Mesenchymal stem cell (in vitro differentiated cells and primary cell): ENCODE results near the gene CSF3.

Source experiments
- DNase-seq: peaks from one replicate; pipeline ENCODE4 v3.0.0-alpha.2; 2013
- H2AFZ ChIP-seq: one replicate; pipeline ENCODE4 v1.6.1; 2013; ENCODE audit warnings: low read depth, mild to moderate bottlenecking, control low read depth, inconsistent platforms, low read length, moderate library complexity
- H2AK5ac ChIP-seq: 2 replicates; pipeline ENCODE4 v1.6.1; 2013; ENCODE audit warnings: low read length, moderate library complexity, mild to moderate bottlenecking, inconsistent platforms; ENCODE audit not compliant: severe bottlenecking
- H2BK120ac ChIP-seq: one replicate; pipeline ENCODE4 v1.6.1; 2013; ENCODE audit warnings: low read depth, mild to moderate bottlenecking, inconsistent platforms, low read length, moderate library complexity
- H2BK12ac ChIP-seq, 2 experiments: one replicate each; pipeline ENCODE4 v1.6.1; 2013; ENCODE audit warnings: inconsistent platforms in 2 of 2, low read length in 2 of 2, mild to moderate bottlenecking in 2 of 2, moderate library complexity in 2 of 2, control low read depth in 1 of 2
- H2BK15ac ChIP-seq: one replicate; pipeline ENCODE4 v1.6.1; 2013; ENCODE audit warnings: mild to moderate bottlenecking, low read depth, inconsistent platforms; ENCODE audit not compliant: poor library complexity, severe bottlenecking
- H2BK5ac ChIP-seq: 2 replicates; pipeline ENCODE4 v1.6.1; 2013; ENCODE audit warnings: low read depth, mild to moderate bottlenecking, low read length, control low read depth, inconsistent platforms; ENCODE audit not compliant: poor library complexity, severe bottlenecking
- H3K14ac ChIP-seq, 2 experiments: one replicate each; pipeline ENCODE4 v1.6.1; 2013; ENCODE audit warnings: inconsistent platforms in 2 of 2, low read length in 2 of 2, control low read depth in 1 of 2, mild to moderate bottlenecking in 1 of 2, moderate library complexity in 1 of 2
- H3K18ac ChIP-seq, 2 experiments: one replicate each; pipeline ENCODE4 v1.6.1; 2013; ENCODE audit warnings: inconsistent platforms in 2 of 2, low read length in 2 of 2, control low read depth in 1 of 2, low read depth in 1 of 2, mild to moderate bottlenecking in 1 of 2
- H3K23ac ChIP-seq, 2 experiments: one replicate each; pipeline ENCODE4 v1.6.1; 2013; ENCODE audit warnings: inconsistent platforms in 2 of 2, low read length in 2 of 2, mild to moderate bottlenecking in 2 of 2, moderate library complexity in 2 of 2, control low read depth in 1 of 2
- H3K27ac ChIP-seq: 2 replicates; pipeline ENCODE4 v1.5.1; 2013; ENCODE audit warnings: mild to moderate bottlenecking, moderate library complexity, low read length, control low read depth, inconsistent platforms; ENCODE audit not compliant: poor library complexity, severe bottlenecking
- H3K27me3 ChIP-seq, 2 experiments: 2 replicates each; pipeline versions ENCODE4 v1.6.1 to v1.7.0; 2013; ENCODE audit warnings: low read length in 2 of 2, mild to moderate bottlenecking in 2 of 2, moderate library complexity in 2 of 2, control low read depth in 1 of 2, inconsistent platforms in 1 of 2; ENCODE audit not compliant: control insufficient read depth in 1 of 2, insufficient read depth in 1 of 2
- H3K36me3 ChIP-seq, 2 experiments: 2 replicates each; pipeline versions ENCODE4 v1.6.1 to v1.7.0; 2013; ENCODE audit warnings: low read length in 2 of 2, control low read depth in 1 of 2, inconsistent platforms in 1 of 2, low read depth in 1 of 2, mild to moderate bottlenecking in 1 of 2; ENCODE audit not compliant: insufficient read depth in 2 of 2, control insufficient read depth in 1 of 2
- H3K4ac ChIP-seq, 2 experiments: one replicate each; pipeline ENCODE4 v1.6.1; 2013; ENCODE audit warnings: inconsistent platforms in 2 of 2, low read length in 2 of 2, mild to moderate bottlenecking in 2 of 2, moderate library complexity in 2 of 2, control low read depth in 1 of 2, low read depth in 1 of 2
- H3K4me1 ChIP-seq: 2 replicates; pipeline ENCODE4 v1.6.1; 2013; ENCODE audit warnings: low read depth, low read length, control low read depth; ENCODE audit not compliant: control insufficient read depth, insufficient read depth
- H3K4me2 ChIP-seq: 2 replicates; pipeline ENCODE4 v1.6.1; 2013; ENCODE audit warnings: low read length, mild to moderate bottlenecking, inconsistent platforms; ENCODE audit not compliant: poor library complexity, severe bottlenecking
- H3K4me3 ChIP-seq, 2 experiments: 2 replicates each; pipeline versions ENCODE4 v1.5.1 to v1.7.0; 2013; ENCODE audit warnings: low read length in 2 of 2, mild to moderate bottlenecking in 2 of 2, control low read depth in 1 of 2, low read depth in 1 of 2; ENCODE audit not compliant: insufficient read depth in 1 of 2
- H3K79me1 ChIP-seq: replicated peaks from 2 replicates; pipeline ENCODE4 v1.6.1; 2013; ENCODE audit warnings: mild to moderate bottlenecking, control low read depth, low read length, inconsistent platforms; ENCODE audit not compliant: poor library complexity, severe bottlenecking
- H3K9ac ChIP-seq: 2 replicates; pipeline ENCODE4 v1.7.0; 2013; ENCODE audit warnings: mild to moderate bottlenecking, low read length, moderate library complexity
- H3K9me3 ChIP-seq: 2 replicates; pipeline ENCODE4 v1.7.0; 2013; ENCODE audit warnings: mild to moderate bottlenecking, low read length; ENCODE audit not compliant: control insufficient read depth
- H4K8ac ChIP-seq: one replicate; pipeline ENCODE4 v1.6.1; 2013; ENCODE audit warnings: inconsistent platforms, mild to moderate bottlenecking, low read length, moderate library complexity
- H4K91ac ChIP-seq: one replicate; pipeline ENCODE4 v1.6.1; 2013; ENCODE audit warnings: mild to moderate bottlenecking, low read length, inconsistent platforms
- WGBS: methylation state at CpG from one replicate; pipeline ENCODE4 v1.1.7; 2013; ENCODE audit warnings: mixed read lengths; 5-methylcytosine and 5-hydroxymethylcytosine counted together

CSF3 gene

GRCh38 chr17:40058186-40058784 lies 43.0 kb downstream of the CSF3 start:
- Histone ChIP-seq H2BK120ac (no peak overlapping the region), H3K4me2 (no peak overlapping the region), H3K4ac (no peak overlapping the region), H3K23ac (no peak overlapping the region), H4K8ac (peak overlapping the region; percentile 59), H3K36me3 (no peaks in the 10 kb centered on the region), H3K9ac (peak overlapping the region; percentile 79), H3K14ac (no peak overlapping the region), H3K9me3 (no peaks in the 10 kb centered on the region), H3K4me3 (peak overlapping the region in 1 of 2 experiments; percentile 68), H3K79me1 (peaks cover 5% of the 10 kb centered on the region), H3K4me1 (peaks cover 6% of the 10 kb centered on the region), H3K27me3 (peaks cover 0 to 10% of the 10 kb centered on the region in 2 experiments), H3K18ac (peak overlapping the region; percentile 14 to 16), H2BK5ac (no peak overlapping the region), H2AK5ac (no peak overlapping the region), H4K91ac (no peak overlapping the region), H3K27ac (no peak overlapping the region), H2BK12ac (peak overlapping the region in 1 of 2 experiments; percentile 7), H2AFZ (peak overlapping the region; percentile 43), H2BK15ac (no peak overlapping the region)
- peak; percentile 57 for DNase-seq
- 82% methylated on average over 7 of the region's 8 CpGs for WGBS

GRCh38 chr17:40058865-40059264 lies 43.6 kb downstream of the CSF3 start:
- 100% methylated on average over 1 of the region's 1 CpG for WGBS
- Histone ChIP-seq H3K9ac (peak overlapping the region; percentile 79), H3K4me3 (peak overlapping the region in 1 of 2 experiments; percentile 68), H3K9me3 (no peaks in the 10 kb centered on the region), H3K4me1 (peaks cover 8% of the 10 kb centered on the region), H3K23ac (no peak overlapping the region), H3K27me3 (peaks cover 0 to 10% of the 10 kb centered on the region in 2 experiments), H3K18ac (no peak overlapping the region), H2BK15ac (no peak overlapping the region), H2AK5ac (no peak overlapping the region), H3K4ac (no peak overlapping the region), H3K4me2 (no peak overlapping the region), H2BK12ac (no peak overlapping the region), H2BK5ac (no peak overlapping the region), H3K36me3 (no peaks in the 10 kb centered on the region), H3K79me1 (peaks cover 2% of the 10 kb centered on the region), H2AFZ (no peak overlapping the region), H3K14ac (no peak overlapping the region), H3K27ac (no peak overlapping the region), H2BK120ac (no peak overlapping the region), H4K91ac (no peak overlapping the region), H4K8ac (peak overlapping the region; percentile 4)
- DNase-seq: no peak

- no peak for DNase-seq
- peak overlapping the region in 1 of 2 experiments; percentile 16 for H2BK12ac ChIP-seq
- no peak overlapping the region for H3K4me3 ChIP-seq
- H4K91ac ChIP-seq: no peak overlapping the region
- H4K8ac ChIP-seq: no peak overlapping the region
- no peak overlapping the region for H2BK5ac ChIP-seq
- no peak overlapping the region for H3K9ac ChIP-seq
- no peak overlapping the region for H2AK5ac ChIP-seq
- H2AFZ ChIP-seq: no peak overlapping the region
- 78% methylated on average over 7 of the region's 8 CpGs for WGBS
- no peak overlapping the region for H3K14ac ChIP-seq
- no peak overlapping the region for H3K27ac ChIP-seq
- H2BK15ac ChIP-seq: no peak overlapping the region
- H3K4me1 ChIP-seq: peaks cover 16% of the 10 kb centered on the region
- peaks cover 0 to 10% of the 10 kb centered on the region in 2 experiments for H3K27me3 ChIP-seq
- no peak overlapping the region for H2BK120ac ChIP-seq
- peak overlapping the region in 1 of 2 experiments; percentile 47 for H3K4ac ChIP-seq
- H3K9me3 ChIP-seq: no peaks in the 10 kb centered on the region
- H3K23ac ChIP-seq: no peak overlapping the region
- H3K36me3 ChIP-seq: no peaks in the 10 kb centered on the region
- no peak overlapping the region for H3K18ac ChIP-seq
- H3K79me1 ChIP-seq: no peaks in the 10 kb centered on the region
- no peak overlapping the region for H3K4me2 ChIP-seq
Measured at GRCh38 chr17:40059729-40060475, 44.7 kb downstream of the CSF3 start.

GRCh38 chr17:40060887-40061608 lies 45.8 kb downstream of the CSF3 start:
- H2BK15ac ChIP-seq: no peak overlapping the region
- no peak overlapping the region for H3K23ac ChIP-seq
- no peak overlapping the region for H2AFZ ChIP-seq
- no peak overlapping the region for H2BK120ac ChIP-seq
- no peak overlapping the region for H3K27ac ChIP-seq
- H4K8ac ChIP-seq: no peak overlapping the region
- H3K4me2 ChIP-seq: no peak overlapping the region
- no peak overlapping the region for H2BK5ac ChIP-seq
- no peak overlapping the region for H2BK12ac ChIP-seq
- DNase-seq: no peak
- H3K4me3 ChIP-seq: no peak overlapping the region
- no peak overlapping the region for H3K18ac ChIP-seq
- H3K14ac ChIP-seq: no peak overlapping the region
- peaks cover 26% of the 10 kb centered on the region for H3K4me1 ChIP-seq
- H3K27me3 ChIP-seq: peaks cover 0 to 10% of the 10 kb centered on the region in 2 experiments
- peak overlapping the region; percentile 34 for H4K91ac ChIP-seq
- peaks cover 4% of the 10 kb centered on the region for H3K79me1 ChIP-seq
- 74% methylated on average over 11 of the region's 11 CpGs for WGBS
- no peaks in the 10 kb centered on the region for H3K36me3 ChIP-seq
- H3K9me3 ChIP-seq: no peaks in the 10 kb centered on the region
- H3K4ac ChIP-seq: no peak overlapping the region
- H2AK5ac ChIP-seq: no peak overlapping the region
- H3K9ac ChIP-seq: no peak overlapping the region
